SK-N-SH treated with all-trans-retinoic acid at 6 μM for 48 hours (cell line): ENCODE measurements around the gene FNIP1.

Source experiments
- CSDC2 ChIP-seq: fragments of 250-450 bp; sonication (Bioruptor Pico); IDR thresholded peaks from 2 replicates; pipeline ENCODE4 v1.5.0; 2020; ENCODE audit warnings: mild to moderate bottlenecking, moderate library complexity
- ESRRG ChIP-seq: fragments of 250-450 bp; sonication (Bioruptor Pico); IDR thresholded peaks from 2 replicates; pipeline ENCODE4 v1.6.1; 2021; ENCODE audit warnings: mild to moderate bottlenecking
- GLIS3 ChIP-seq: fragments of 250-450 bp; sonication (Bioruptor Pico); IDR thresholded peaks from 2 replicates; pipeline ENCODE4 v1.5.0; 2020; ENCODE audit warnings: mild to moderate bottlenecking, moderate library complexity
- SNAI2 ChIP-seq: fragments of 250-450 bp; sonication (Bioruptor Pico); IDR thresholded peaks from 2 replicates; pipeline ENCODE4 v1.5.0; 2020; ENCODE audit warnings: mild to moderate bottlenecking, moderate library complexity
- TCF4 ChIP-seq: fragments of 250-450 bp; sonication (Bioruptor Pico); IDR thresholded peaks from 2 replicates; pipeline ENCODE4 v1.8.0; 2021; ENCODE audit warnings: mild to moderate bottlenecking, moderate library complexity, borderline replicate concordance
- ZC3H10 ChIP-seq: fragments of 250-450 bp; sonication (Bioruptor Pico); IDR thresholded peaks from 2 replicates; pipeline ENCODE4 v1.5.1; 2021; ENCODE audit warnings: mild to moderate bottlenecking, moderate library complexity
- ZFP3 ChIP-seq: fragments of 250-450 bp; sonication (Bioruptor Pico); IDR thresholded peaks from 2 replicates; pipeline ENCODE4 v1.5.0; 2020; ENCODE audit warnings: mild to moderate bottlenecking, moderate library complexity
- ZFP30 ChIP-seq: fragments of 450-650 bp; formaldehyde crosslinking; IDR thresholded peaks from 2 replicates; pipeline ENCODE4 v1.5.0; 2022; ENCODE audit warnings: mild to moderate bottlenecking, moderate library complexity
- ZNF70 ChIP-seq: fragments of 450-650 bp; formaldehyde crosslinking; IDR thresholded peaks from 2 replicates; pipeline ENCODE4 v1.5.0; 2020; ENCODE audit warnings: mild to moderate bottlenecking, moderate library complexity
- TF ChIP-seq, protein P1 (sequence below): fragments of 250-450 bp; sonication (Bioruptor Pico); IDR thresholded peaks from 2 replicates; pipeline ENCODE4 v1.5.1; 2020; ENCODE audit warnings: low read depth, mild to moderate bottlenecking, moderate library complexity
- TF ChIP-seq, protein P2 (sequence below): fragments of 250-450 bp; sonication (Bioruptor Pico); IDR thresholded peaks from 2 replicates; pipeline ENCODE4 v1.8.0; 2021; ENCODE audit warnings: low read depth, mild to moderate bottlenecking, moderate library complexity, borderline replicate concordance
- TF ChIP-seq, protein P3 (sequence below): fragments of 250-450 bp; sonication (Bioruptor Pico); IDR thresholded peaks from 2 replicates; pipeline ENCODE4 v1.8.0; 2020; ENCODE audit warnings: mild to moderate bottlenecking, moderate library complexity, borderline replicate concordance

DNA sequence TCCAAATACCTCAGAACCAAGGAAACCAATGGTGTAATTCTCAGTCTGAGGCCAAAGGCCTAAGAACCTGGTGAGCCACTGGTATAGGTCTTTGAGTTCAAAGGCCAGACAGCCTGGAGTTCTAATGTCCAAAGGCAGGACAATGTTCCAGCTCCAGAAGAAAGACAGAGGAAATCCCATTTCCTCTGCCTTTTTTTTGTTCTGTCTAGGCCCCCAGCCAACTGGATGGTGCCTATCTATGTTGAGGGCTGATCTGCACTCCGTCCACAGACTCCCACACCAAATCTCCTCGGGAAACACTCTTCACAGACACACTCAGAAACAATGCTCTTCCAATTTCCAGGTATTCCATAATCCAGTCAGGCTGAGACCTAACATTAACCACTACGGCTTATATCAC lies 30.1 kb downstream of the FNIP1 start:
- TF ChIP-seq CSDC2 (CRISPR knock-in tag): no peak
- no peak for TF ChIP-seq GLIS3 (CRISPR knock-in tag)
- TF ChIP-seq, protein P1, sequence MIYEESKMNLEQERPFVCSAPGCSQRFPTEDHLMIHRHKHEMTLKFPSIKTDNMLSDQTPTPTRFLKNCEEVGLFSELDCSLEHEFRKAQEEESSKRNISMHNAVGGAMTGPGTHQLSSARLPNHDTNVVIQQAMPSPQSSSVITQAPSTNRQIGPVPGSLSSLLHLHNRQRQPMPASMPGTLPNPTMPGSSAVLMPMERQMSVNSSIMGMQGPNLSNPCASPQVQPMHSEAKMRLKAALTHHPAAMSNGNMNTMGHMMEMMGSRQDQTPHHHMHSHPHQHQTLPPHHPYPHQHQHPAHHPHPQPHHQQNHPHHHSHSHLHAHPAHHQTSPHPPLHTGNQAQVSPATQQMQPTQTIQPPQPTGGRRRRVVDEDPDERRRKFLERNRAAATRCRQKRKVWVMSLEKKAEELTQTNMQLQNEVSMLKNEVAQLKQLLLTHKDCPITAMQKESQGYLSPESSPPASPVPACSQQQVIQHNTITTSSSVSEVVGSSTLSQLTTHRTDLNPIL: no peak
- no peak for TF ChIP-seq ZNF70
- TF ChIP-seq ZFP3 (CRISPR knock-in tag): no peak
- TF ChIP-seq, protein P2, sequence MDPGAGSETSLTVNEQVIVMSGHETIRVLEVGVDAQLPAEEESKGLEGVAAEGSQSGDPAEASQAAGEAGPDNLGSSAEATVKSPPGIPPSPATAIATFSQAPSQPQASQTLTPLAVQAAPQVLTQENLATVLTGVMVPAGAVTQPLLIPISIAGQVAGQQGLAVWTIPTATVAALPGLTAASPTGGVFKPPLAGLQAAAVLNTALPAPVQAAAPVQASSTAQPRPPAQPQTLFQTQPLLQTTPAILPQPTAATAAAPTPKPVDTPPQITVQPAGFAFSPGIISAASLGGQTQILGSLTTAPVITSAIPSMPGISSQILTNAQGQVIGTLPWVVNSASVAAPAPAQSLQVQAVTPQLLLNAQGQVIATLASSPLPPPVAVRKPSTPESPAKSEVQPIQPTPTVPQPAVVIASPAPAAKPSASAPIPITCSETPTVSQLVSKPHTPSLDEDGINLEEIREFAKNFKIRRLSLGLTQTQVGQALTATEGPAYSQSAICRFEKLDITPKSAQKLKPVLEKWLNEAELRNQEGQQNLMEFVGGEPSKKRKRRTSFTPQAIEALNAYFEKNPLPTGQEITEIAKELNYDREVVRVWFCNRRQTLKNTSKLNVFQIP (CRISPR knock-in tag): no peak
- TF ChIP-seq ESRRG (CRISPR knock-in tag): no peak
- no peak for TF ChIP-seq TCF4
- no peak for TF ChIP-seq ZFP30
- TF ChIP-seq SNAI2 (CRISPR knock-in tag): no peak
- no peak for TF ChIP-seq ZC3H10
- TF ChIP-seq, protein P3, sequence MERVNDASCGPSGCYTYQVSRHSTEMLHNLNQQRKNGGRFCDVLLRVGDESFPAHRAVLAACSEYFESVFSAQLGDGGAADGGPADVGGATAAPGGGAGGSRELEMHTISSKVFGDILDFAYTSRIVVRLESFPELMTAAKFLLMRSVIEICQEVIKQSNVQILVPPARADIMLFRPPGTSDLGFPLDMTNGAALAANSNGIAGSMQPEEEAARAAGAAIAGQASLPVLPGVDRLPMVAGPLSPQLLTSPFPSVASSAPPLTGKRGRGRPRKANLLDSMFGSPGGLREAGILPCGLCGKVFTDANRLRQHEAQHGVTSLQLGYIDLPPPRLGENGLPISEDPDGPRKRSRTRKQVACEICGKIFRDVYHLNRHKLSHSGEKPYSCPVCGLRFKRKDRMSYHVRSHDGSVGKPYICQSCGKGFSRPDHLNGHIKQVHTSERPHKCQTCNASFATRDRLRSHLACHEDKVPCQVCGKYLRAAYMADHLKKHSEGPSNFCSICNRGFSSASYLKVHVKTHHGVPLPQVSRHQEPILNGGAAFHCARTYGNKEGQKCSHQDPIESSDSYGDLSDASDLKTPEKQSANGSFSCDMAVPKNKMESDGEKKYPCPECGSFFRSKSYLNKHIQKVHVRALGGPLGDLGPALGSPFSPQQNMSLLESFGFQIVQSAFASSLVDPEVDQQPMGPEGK: no peak
